Measurements from ENCODE around the gene ANKRD31. TPM values are rescaled to one million over a fixed set of nuclear protein-coding genes. Genes with fewer than 3 reads are reported as not detected.

Gene ANKRD31
- total and polyA plus RNA-seq, 12 donors = under 0.01 to 0.18 (median 0.11) TPM; not detected in 3

GRCh38 chr5:75203604-75204003, 33.1 kb downstream of the ANKRD31 start:
- WGBS, 2 donors = 80 to 87% methylated on average over 3 of the region's 3 CpGs
- DNase-seq = no peak

GRCh38 chr5:75202935-75203334, 33.7 kb downstream of the ANKRD31 start:
- no peak for TF ChIP-seq CTCF (IDR thresholded peaks at IDR 0.05)
- intact Hi-C loops (cut with DNase I) = no loop called here

More at GRCh38 chr5:75203604-75204003, 33.1 kb downstream of the ANKRD31 start:
- Histone ChIP-seq H3K4me1 (no peaks in the 10 kb centered on the region), H3K4me3 (no peak overlapping the region), H3K36me3 (no peaks in the 10 kb centered on the region), H3K27me3 (no peaks in the 10 kb centered on the region), H3K9me3 (no peaks in the 10 kb centered on the region), H3K27ac (no peak overlapping the region)
- ATAC-seq = no peak
- intact Hi-C loops (cut with DNase I) = no loop called here
- TF ChIP-seq CTCF (IDR thresholded peaks at IDR 0.05) = no peak

GRCh38 chr5:75200776-75201175, 35.9 kb downstream of the ANKRD31 start:
- H3K4me3 ChIP-seq = no peak overlapping the region
- no peaks in the 10 kb centered on the region for H3K27me3 ChIP-seq
- DNase-seq (no peak), ATAC-seq (no peak)
- H3K4me1 ChIP-seq = no peaks in the 10 kb centered on the region
- intact Hi-C loops (cut with DNase I) = no loop called here
- no peak for TF ChIP-seq CTCF (IDR thresholded peaks at IDR 0.05)
- H3K9me3 ChIP-seq = no peaks in the 10 kb centered on the region
- no peaks in the 10 kb centered on the region for H3K36me3 ChIP-seq
- H3K27ac ChIP-seq = no peak overlapping the region
- 94 to 96% methylated on average over 4 of the region's 4 CpGs for WGBS, 2 donors

More at GRCh38 chr5:75202935-75203334, 33.7 kb downstream of the ANKRD31 start:
- H3K4me3 ChIP-seq = no peak overlapping the region
- no peaks in the 10 kb centered on the region for H3K27me3 ChIP-seq
- H3K9me3 ChIP-seq = no peaks in the 10 kb centered on the region
- no peak for ATAC-seq
- no peak overlapping the region for H3K27ac ChIP-seq
- WGBS, 2 donors = 69 to 84% methylated on average over 1 of the region's 1 CpG
- no peaks in the 10 kb centered on the region for H3K36me3 ChIP-seq
- no peaks in the 10 kb centered on the region for H3K4me1 ChIP-seq
- no peak for DNase-seq

- no peaks in the 10 kb centered on the region for H3K4me1 ChIP-seq
- H3K36me3 ChIP-seq = no peaks in the 10 kb centered on the region
- no peak overlapping the region for H3K4me3 ChIP-seq
- 90 to 91% methylated on average over 1 of the region's 1 CpG for WGBS, 2 donors
- DNase-seq = no peak
- H3K27ac ChIP-seq = no peak overlapping the region
- H3K9me3 ChIP-seq = no peaks in the 10 kb centered on the region
- intact Hi-C loops (cut with DNase I) = no loop called here
- H3K27me3 ChIP-seq = no peaks in the 10 kb centered on the region
- TF ChIP-seq CTCF (IDR thresholded peaks at IDR 0.05) = no peak
- no peak for ATAC-seq
Observed at GRCh38 chr5:75199946-75200345, 36.7 kb downstream of the ANKRD31 start.

Measured in heart right ventricle (tissue), 16 donors.